ENCODE results near the gene TNFRSF4. TPM values are rescaled to one million over a fixed set of nuclear protein-coding genes. Genes with fewer than 3 reads are reported as not detected.

TNFRSF4 gene
- total and polyA plus RNA-seq, 2 of the 8 experiments (the other 6 are each of a cell fraction or from before 2014, with no cell fraction given): 0.06 TPM; not detected in 1

DNA sequence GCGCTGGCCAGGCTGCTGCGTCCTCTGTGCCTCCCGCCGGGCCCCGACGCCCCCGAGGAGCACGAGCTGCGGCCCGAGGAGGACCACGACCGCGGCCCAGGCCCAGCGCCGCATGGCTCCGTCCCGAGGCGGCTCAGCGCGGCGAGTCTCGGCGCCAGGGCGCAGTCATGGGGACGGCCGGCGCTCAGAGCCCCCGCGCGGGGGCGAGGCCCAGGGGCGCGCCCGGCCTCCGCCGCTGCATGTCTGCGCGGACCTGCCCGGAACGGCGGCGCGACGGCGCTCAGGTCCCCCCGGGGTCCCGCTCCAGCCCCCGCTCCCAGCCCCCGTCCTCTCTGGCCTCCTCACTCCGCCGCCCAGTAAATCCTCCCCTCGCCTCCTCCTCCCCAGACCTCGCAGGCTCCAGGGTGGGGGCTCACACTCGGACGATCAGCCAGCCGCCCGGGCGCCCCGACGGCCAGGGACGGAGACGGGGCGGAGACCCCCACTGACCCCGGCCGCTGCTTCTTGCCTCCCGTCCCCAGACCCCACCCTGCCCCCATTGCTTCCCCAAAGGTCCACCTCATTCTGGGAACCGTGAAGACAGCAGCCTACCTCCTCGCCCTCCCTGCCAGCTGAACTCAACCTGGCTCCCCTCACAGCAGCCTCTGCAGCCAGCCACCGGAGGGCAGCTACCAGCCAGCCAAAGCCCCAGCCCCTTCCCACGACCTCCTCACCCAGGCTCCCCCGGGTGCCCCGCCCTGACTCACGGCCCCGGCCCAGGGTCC lies 32.8 kb upstream of the TNFRSF4 start, which contains the start of gene C1QTNF12:
C1QTNF12 (minus strand) TSS at position 146 of the 764 bp plus-strand sequence; CDS start at position 114, 32 bp downstream.
- WGBS, 2 experiments (ENCODE audit: extremely low coverage in 1 of 2, insufficient coverage in 1 of 2, insufficient read length in 1 of 2, insufficient replicate concordance in 2 of 2, low coverage in 1 of 2, low lambda C conversion rate in 2 of 2, missing lambda C conversion rate in 1 of 2): 25% methylated on average over 41 of the region's 74 CpGs; no CpG with 5 or more reads in 1 of the 2 experiments
- Histone ChIP-seq H2BK12ac (ENCODE audit: low read depth, low read length) (no peak within 1 kb of the TSS), H3K27ac (ENCODE audit: low read depth, low read length) (no peak within 1 kb of the TSS), H4K5ac (ENCODE audit: insufficient read length, low read depth, low read length) (no peak within 1 kb of the TSS), H2AK5ac (ENCODE audit: low read depth, low read length) (peak within 1 kb of the TSS; percentile 75; the same call in 1 of the 2 replicates), H2BK120ac (replicated peaks; ENCODE audit: low read depth, low read length) (no peak within 1 kb of the TSS), H3K4me1 (replicated peaks in 1 of 4; ENCODE audit: control insufficient read depth in 3 of 4, insufficient read depth in 4 of 4, low read length in 3 of 4) (peaks cover 0 to 8% (median under 1%) of the 10 kb centered on the region in 4 experiments; a peak in 5 of 7 replicates), H3K56ac (replicated peaks; ENCODE audit: insufficient read length, low read depth, low read length) (no peak within 1 kb of the TSS), H4K91ac (replicated peaks; ENCODE audit: insufficient read length, low read length) (peak within 1 kb of the TSS; percentile 81), H3K9ac (replicated peaks in 1 of 4; ENCODE audit: extremely low read depth in 1 of 4, low read depth in 3 of 4, low read length in 3 of 4) (peak within 1 kb of the TSS in 1 of 4 experiments; percentile 62; a peak in 1 of 7 replicates), H2AFZ (ENCODE audit: low read length) (no peak within 1 kb of the TSS), H3K4me2 (ENCODE audit: insufficient read depth in 1 of 2, low read depth in 2 of 2, low read length in 2 of 2) (peak within 1 kb of the TSS; percentile 24 to 70; a peak in 3 of 4 replicates), H3K79me2 (ENCODE audit: control insufficient read depth in 1 of 2, insufficient read depth in 2 of 2, low read length in 2 of 2) (no peaks in the 10 kb centered on the region; a peak in 1 of 4 replicates), H3K79me1 (ENCODE audit: low read depth, low read length) (no peaks in the 10 kb centered on the region), H3K36me3 (ENCODE audit: control insufficient read depth in 2 of 4, insufficient read depth in 4 of 4, low read length in 3 of 4) (no peaks in the 10 kb centered on the region), H2BK15ac (ENCODE audit: low read length) (no peak within 1 kb of the TSS), H3K23me2 (ENCODE audit: low read depth, low read length) (no peaks in the 10 kb centered on the region; the same call in 1 of the 2 replicates), H2BK20ac (ENCODE audit: low read length) (no peak within 1 kb of the TSS), H3K27me3 (replicated peaks in 1 of 4; ENCODE audit: control insufficient read depth in 3 of 4, extremely low read depth in 1 of 4, insufficient read depth in 3 of 4, low read length in 3 of 4) (peaks cover 2 to 19% (median 11%) of the 10 kb centered on the region in 4 experiments; a peak in 6 of 7 replicates), H3K18ac (ENCODE audit: extremely low read depth, low read length) (peak within 1 kb of the TSS; percentile 48), H3K4me3 (ENCODE audit: extremely low read depth in 1 of 4, insufficient read depth in 2 of 4, low read depth in 3 of 4, low read length in 4 of 4) (peak within 1 kb of the TSS in 3 of 4 experiments; percentile 2 to 51 (median 15); a peak in 4 of 8 replicates), H3K14ac (ENCODE audit: insufficient read length) (no peak within 1 kb of the TSS), H3K9me3 (ENCODE audit: insufficient read depth in 2 of 2, low read depth in 1 of 2, low read length in 1 of 2) (no peaks in the 10 kb centered on the region), H3K4ac (replicated peaks; ENCODE audit: insufficient read length, low read depth, low read length) (peak within 1 kb of the TSS; percentile 85), H2BK5ac (ENCODE audit: low read depth, low read length) (no peak within 1 kb of the TSS), H3K23ac (ENCODE audit: insufficient read length) (no peak within 1 kb of the TSS), H4K8ac (ENCODE audit: extremely low read depth, insufficient read depth, low read length) (peak within 1 kb of the TSS; percentile 85), H4K20me1 (replicated peaks in 1 of 2; ENCODE audit: control insufficient read depth in 1 of 2, insufficient read depth in 2 of 2, low read length in 2 of 2) (peaks cover 4 to 9% of the 10 kb centered on the region in 2 experiments)
- CTCF ChIA-PET (ENCODE audit: partially characterized antibody): interaction anchor here (0.7 to 1.9 kb wide), 6 partner anchors 10 to 262 kb away, joined by 3 to 6 read pairs (median 3); no protein-coding TSS in a partner anchor
- POLR2A ChIA-PET (ENCODE audit: partially characterized antibody): interaction anchor here (0.7 to 2.0 kb wide), 5 partner anchors 9 to 215 kb away, joined by 3 to 7 read pairs (median 4); partner anchors contain the start of genes B3GALT6 and SDF4
- DNase-seq (ENCODE audit: low read depth in 1 of 2, low spot score in 2 of 2) (no peak), FAIRE-seq (no peak)
- peak in 1 of 2 experiments; percentile 20; a peak in 1 of 4 replicates for TF ChIP-seq RAD21 (IDR thresholded peaks at IDR 0.05 in 1 of 2, conservative IDR thresholded peaks at IDR 0.05 in 1 of 2; ENCODE audit: low read depth in 2 of 2, low read length in 2 of 2)
- no peak for TF ChIP-seq MAFK (IDR thresholded peaks at IDR 0.05; ENCODE audit: low read depth, low read length)
- TF ChIP-seq, protein P1, sequence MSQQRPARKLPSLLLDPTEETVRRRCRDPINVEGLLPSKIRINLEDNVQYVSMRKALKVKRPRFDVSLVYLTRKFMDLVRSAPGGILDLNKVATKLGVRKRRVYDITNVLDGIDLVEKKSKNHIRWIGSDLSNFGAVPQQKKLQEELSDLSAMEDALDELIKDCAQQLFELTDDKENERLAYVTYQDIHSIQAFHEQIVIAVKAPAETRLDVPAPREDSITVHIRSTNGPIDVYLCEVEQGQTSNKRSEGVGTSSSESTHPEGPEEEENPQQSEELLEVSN (IDR thresholded peaks at IDR 0.05): no peak
- TF ChIP-seq GABPA (IDR thresholded peaks at IDR 0.05; ENCODE audit: borderline replicate concordance, insufficient read depth, low read length): peak; percentile 68
- TF ChIP-seq ASH2L (IDR thresholded peaks at IDR 0.05; ENCODE audit: low read length): no peak
- TF ChIP-seq RNF2 (IDR thresholded peaks at IDR 0.05; ENCODE audit: borderline replicate concordance, low read depth, low read length, missing control alignments, poor library complexity, severe bottlenecking): no peak
